K562 (cell line): ENCODE data around the gene WDR18. TPM values are rescaled to one million over a fixed set of nuclear protein-coding genes. Genes with fewer than 3 reads are reported as not detected.
A peak's percentile ranks its signal among the peaks of the same experiment; 100 is the strongest.

Experiments
- ATAC-seq: fragments of 200-7000 bp; cut with Tn5 transposase; 3 replicates; pipeline ENCODE4 v1.9.1; 2020; ENCODE audit warnings: moderate library complexity
- BruUV-seq: library from RNA; stranded (reverse); fragments of 400-500 nt; replicated peaks from 2 replicates; lab custom pipeline; 2021; lab: Mats Ljungman, UMichigan
- CTCF ChIA-PET: fragments of 300-600 bp; formaldehyde crosslinking; extraction: SDS; loops from one replicate; lab custom pipeline; 2021; ENCODE audit warnings: low intra/inter-chr PET ratio; lab: Yijun Ruan, JAX
- POLR2A ChIA-PET: fragments of 300-600, 350-650 bp; sonication (Branson Sonifier 250); formaldehyde crosslinking; extraction: SDS; loops from one replicate; lab custom pipeline; 2021; ENCODE audit warnings: antibody characterized with exemption, inconsistent platforms; lab: Yijun Ruan, JAX
- DNase-seq, 4 experiments: peaks; one replicate each; pipeline versions ENCODE4 v3.0.0 to v3.0.0-alpha.2; 2011 to 2018; ENCODE audit warnings: low spot score in 3 of 4, mixed read lengths in 3 of 4; ENCODE audit errors: extremely low read depth in 1 of 4
- FAIRE-seq: peaks from 2 replicates; lab custom pipeline; 2011; peaks lifted over from hg19 to GRCh38; lab: Jason Lieb, UNC
- H2AFZ ChIP-seq: 2 replicates; pipeline ENCODE4 v1.6.0; 2011; ENCODE audit warnings: low read depth, low read length, control low read depth, inconsistent platforms
- H3K27ac ChIP-seq: fragments of 200-600 bp; 3 replicates; pipeline ENCODE4 v1.8.0; 2011; ENCODE audit warnings: low read depth, mild to moderate bottlenecking, control low read depth, inconsistent platforms, low read length, moderate library complexity, mixed read lengths; ENCODE audit errors: extremely low read depth
- H3K27me3 ChIP-seq, 2 experiments: fragments of 300-600 bp in 1 of 2; 2 replicates in 1 of 2; 3 replicates in 1 of 2; pipeline versions ENCODE4 v1.6.0 to v1.8.0; 2011; ENCODE audit warnings: inconsistent platforms in 2 of 2, low read length in 2 of 2, mild to moderate bottlenecking in 1 of 2, mixed read lengths in 1 of 2, moderate library complexity in 1 of 2; ENCODE audit not compliant: control insufficient read depth in 2 of 2, insufficient read depth in 2 of 2
- H3K36me3 ChIP-seq: fragments of 300-600 bp; 3 replicates; pipeline ENCODE4 v1.8.0; 2011; ENCODE audit warnings: mild to moderate bottlenecking, low read length, inconsistent platforms; ENCODE audit not compliant: control insufficient read depth, insufficient read depth
- H3K4me1 ChIP-seq, 2 experiments: fragments of 200-600 bp in 1 of 2; replicated peaks in 1 of 2; 2 replicates in 1 of 2; 3 replicates in 1 of 2; pipeline versions ENCODE4 v1.5.1 to v1.8.0; 2011; ENCODE audit warnings: inconsistent platforms in 2 of 2, low read length in 2 of 2, mild to moderate bottlenecking in 1 of 2, mixed read lengths in 1 of 2, moderate library complexity in 1 of 2; ENCODE audit not compliant: control insufficient read depth in 2 of 2, insufficient read depth in 2 of 2
- H3K4me2 ChIP-seq: 2 replicates; pipeline ENCODE4 v1.6.1; 2011; ENCODE audit warnings: low read length, control low read depth, inconsistent platforms, mixed read lengths; ENCODE audit not compliant: insufficient read depth
- H3K4me3 ChIP-seq: fragments of 200-600 bp; sonication (generic), shearing (Covaris generic); 2 replicates; pipeline ENCODE4 v1.5.1; 2016; ENCODE audit warnings: control low read depth, inconsistent platforms
- H3K79me2 ChIP-seq: fragments of 200-600 bp; 3 replicates; pipeline ENCODE4 v1.8.0; 2011; ENCODE audit warnings: low read length, inconsistent platforms; ENCODE audit not compliant: control insufficient read depth, insufficient read depth
- H3K9ac ChIP-seq, 2 experiments: 2 replicates each; pipeline versions ENCODE4 v1.6.0 to v1.6.1; 2011; ENCODE audit warnings: low read depth in 2 of 2, low read length in 2 of 2, control low read depth in 1 of 2, inconsistent platforms in 1 of 2, mild to moderate bottlenecking in 1 of 2, mixed read lengths in 1 of 2; ENCODE audit not compliant: insufficient read depth in 1 of 2
- H3K9me1 ChIP-seq: one replicate; pipeline ENCODE4 v1.6.0; 2011; ENCODE audit warnings: inconsistent platforms, mild to moderate bottlenecking, low read length, moderate library complexity; ENCODE audit not compliant: control insufficient read depth, insufficient read depth
- H3K9me3 ChIP-seq: replicated peaks from 2 replicates; pipeline ENCODE4 v1.5.1; 2011; ENCODE audit warnings: low read depth, low read length, inconsistent platforms; ENCODE audit not compliant: control insufficient read depth, insufficient read depth
- H4K20me1 ChIP-seq: replicated peaks from 2 replicates; pipeline ENCODE4 v1.6.1; 2011; ENCODE audit warnings: low read length, inconsistent platforms, mixed read lengths; ENCODE audit not compliant: control insufficient read depth, insufficient read depth
- CC2D1A ChIP-seq: fragments of 450-650 bp; IDR thresholded peaks from 2 replicates; pipeline ENCODE4 v1.6.1; 2017; ENCODE audit warnings: mild to moderate bottlenecking
- CXXC5 ChIP-seq: fragments of 250-450 bp; sonication (Bioruptor Pico); IDR thresholded peaks from 2 replicates; pipeline ENCODE4 v1.8.0; 2022; ENCODE audit warnings: inconsistent platforms, mild to moderate bottlenecking, moderate library complexity
- ESRRA ChIP-seq: fragments of 450-650 bp; IDR thresholded peaks from 2 replicates; pipeline ENCODE4 v1.6.1; 2014; ENCODE audit warnings: low read depth, mild to moderate bottlenecking, moderate library complexity, borderline replicate concordance
- MTF1 ChIP-seq: fragments of 250-450 bp; sonication (Bioruptor Pico); IDR thresholded peaks from 2 replicates; pipeline ENCODE4 v1.9.0; 2021; ENCODE audit warnings: moderate library complexity, mild to moderate bottlenecking, inconsistent platforms, borderline replicate concordance
- REST ChIP-seq, 2 experiments: fragments of 450-650 bp; formaldehyde crosslinking in 1 of 2; IDR thresholded peaks; 2 replicates each; pipeline versions ENCODE4 v1.4.0 to v1.6.1; 2014 to 2020; ENCODE audit warnings: mild to moderate bottlenecking in 2 of 2, borderline replicate concordance in 1 of 2, low read depth in 1 of 2
- SMC3 ChIP-seq: conservative IDR thresholded peaks from 2 replicates; pipeline ENCODE4 v1.6.1; 2011; ENCODE audit warnings: low read depth, low read length, improper control_type of control experiment; ENCODE audit not compliant: insufficient read depth
- WGBS: fragments of 100-300 bp; shearing (Covaris generic); methylation state at CpG from one replicate; pipeline ENCODE4 v1.1.6; 2016; ENCODE audit warnings: low coverage, mixed read lengths; ENCODE audit not compliant: insufficient coverage; ENCODE audit errors: missing lambda C conversion rate; 5-methylcytosine and 5-hydroxymethylcytosine counted together
- in situ Hi-C: fragments of 300-500 bp; cut with MboI; formaldehyde crosslinking; loops from 4 replicates; pipeline ENCODE4 v1.15.0; 2018; ENCODE audit warnings: inconsistent platforms, mixed read lengths
- intact Hi-C: fragments of 100-400 bp; cut with micrococcal nuclease; formaldehyde crosslinking; loops from 2 replicates; pipeline ENCODE4 v1.14.2; 2022
- polyA plus RNA-seq, 8 experiments: library from polyadenylated mRNA; depleted of rRNA in 4 of 8; stranded (reverse) in 5 of 8; unstranded in 3 of 8; fragments of >200 nt; fragmentation: Nextera tagmentation in 2 of 8; fragmentation: Illumina TruSeq in 1 of 8; extraction: Ambion mirVana in 2 of 8; extraction: Trizol in 1 of 8; gene quantifications; 2 replicates each; pipeline versions ENCODE4 v1.2.1 to v1.2.3, GENCODE V29; 2011 to 2014; ENCODE audit warnings: inconsistent platforms in 1 of 8, missing spikeins in 1 of 8
- total RNA-seq, 7 experiments: library from RNA; depleted of rRNA in 6 of 7; stranded (reverse); fragments of >200 nt in 6 of 7; fragmentation: Illumina TruSeq in 2 of 7; extraction: Trizol in 2 of 7; gene quantifications; 2 replicates each; pipeline versions ENCODE4 v1.2.1 to v1.2.3, GENCODE V29; 2011 to 2021; ENCODE audit warnings: low replicate concordance in 1 of 7
- TF ChIP-seq, protein P1 (sequence below): fragments of 450-650 bp; IDR thresholded peaks from 2 replicates; pipeline ENCODE4 v1.6.1; 2016; ENCODE audit warnings: antibody characterized with exemption
- TF ChIP-seq, protein P2 (sequence below): sonication (generic); formaldehyde crosslinking; IDR thresholded peaks from 2 replicates; pipeline ENCODE4 v1.8.1; 2023; ENCODE audit warnings: mild to moderate bottlenecking, missing genetic modification reagents

WDR18 gene
- total and polyA plus RNA-seq, 9 of the 15 experiments (the other 6 are each of a cell fraction or from before 2014, with no cell fraction given) = 0.65 to 181 (median 30.1) TPM

- no peaks in the 10 kb centered on the region for H3K9me3 ChIP-seq
- H3K4me2 ChIP-seq = peak overlapping the region; percentile 1; the same call in 1 of the 2 replicates
- in situ Hi-C loops = no loop called here
- H3K27me3 ChIP-seq = no peaks in the 10 kb centered on the region
- WGBS = 5% methylated on average over 17 of the region's 20 CpGs
- intact Hi-C loops = loop anchor here (1.0 kb wide), 1 partner anchor 80 kb away; no protein-coding TSS in a partner anchor
- H2AFZ ChIP-seq = no peak overlapping the region; the same call in 1 of the 2 replicates
- H3K36me3 ChIP-seq = no peaks in the 10 kb centered on the region
- peak overlapping the region in 1 of 2 experiments; percentile 85; a peak in 2 of 4 replicates for H3K9ac ChIP-seq
- no peaks in the 10 kb centered on the region for H4K20me1 ChIP-seq
- CTCF ChIA-PET = interaction anchor here (0.5 to 0.7 kb wide), 2 partner anchors 100 to 204 kb away, joined by 3 to 4 read pairs; partner anchors contain the start of gene PTBP1
- POLR2A ChIA-PET = interaction anchor here (0.5 to 1.0 kb wide), 3 partner anchors 93 to 202 kb away, joined by 3 to 4 read pairs (median 3); no protein-coding TSS in a partner anchor
- no peak overlapping the region for H3K27ac ChIP-seq
- H3K9me1 ChIP-seq = no peaks in the 10 kb centered on the region
- H3K4me3 ChIP-seq = no peak overlapping the region
- no TSS peak for BruUV-seq
- H3K79me2 ChIP-seq = no peaks in the 10 kb centered on the region
- peak; percentile 76 to 79 (median 78) for DNase-seq
- H3K4me1 ChIP-seq = peaks cover 4 to 60% of the 10 kb centered on the region in 2 experiments
- peak; percentile 90 for ATAC-seq
- peak; percentile 37 for FAIRE-seq
- TF ChIP-seq, protein P1, sequence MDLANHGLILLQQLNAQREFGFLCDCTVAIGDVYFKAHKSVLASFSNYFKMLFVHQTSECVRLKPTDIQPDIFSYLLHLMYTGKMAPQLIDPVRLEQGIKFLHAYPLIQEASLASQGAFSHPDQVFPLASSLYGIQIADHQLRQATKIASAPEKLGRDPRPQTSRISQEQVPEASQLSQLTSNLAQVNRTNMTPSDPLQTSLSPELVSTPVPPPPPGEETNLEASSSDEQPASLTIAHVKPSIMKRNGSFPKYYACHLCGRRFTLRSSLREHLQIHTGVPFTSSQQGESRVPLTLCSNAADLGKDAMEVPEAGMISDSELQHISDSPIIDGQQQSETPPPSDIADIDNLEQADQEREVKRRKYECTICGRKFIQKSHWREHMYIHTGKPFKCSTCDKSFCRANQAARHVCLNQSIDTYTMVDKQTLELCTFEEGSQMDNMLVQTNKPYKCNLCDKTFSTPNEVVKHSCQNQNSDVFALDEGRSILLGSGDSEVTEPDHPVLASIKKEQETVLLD = peak; percentile 59; the same call in 1 of the 2 replicates
- TF ChIP-seq CXXC5 (CRISPR knock-in tag) = peak; percentile 32
- peak; percentile 75; the same call in 1 of the 2 replicates for TF ChIP-seq REST (IDR thresholded peaks at IDR 0.05; ENCODE audit: borderline replicate concordance)
- TF ChIP-seq REST (CRISPR knock-in tag; IDR thresholded peaks at IDR 0.05; ENCODE audit: low read depth) = no peak
- TF ChIP-seq, protein P2, sequence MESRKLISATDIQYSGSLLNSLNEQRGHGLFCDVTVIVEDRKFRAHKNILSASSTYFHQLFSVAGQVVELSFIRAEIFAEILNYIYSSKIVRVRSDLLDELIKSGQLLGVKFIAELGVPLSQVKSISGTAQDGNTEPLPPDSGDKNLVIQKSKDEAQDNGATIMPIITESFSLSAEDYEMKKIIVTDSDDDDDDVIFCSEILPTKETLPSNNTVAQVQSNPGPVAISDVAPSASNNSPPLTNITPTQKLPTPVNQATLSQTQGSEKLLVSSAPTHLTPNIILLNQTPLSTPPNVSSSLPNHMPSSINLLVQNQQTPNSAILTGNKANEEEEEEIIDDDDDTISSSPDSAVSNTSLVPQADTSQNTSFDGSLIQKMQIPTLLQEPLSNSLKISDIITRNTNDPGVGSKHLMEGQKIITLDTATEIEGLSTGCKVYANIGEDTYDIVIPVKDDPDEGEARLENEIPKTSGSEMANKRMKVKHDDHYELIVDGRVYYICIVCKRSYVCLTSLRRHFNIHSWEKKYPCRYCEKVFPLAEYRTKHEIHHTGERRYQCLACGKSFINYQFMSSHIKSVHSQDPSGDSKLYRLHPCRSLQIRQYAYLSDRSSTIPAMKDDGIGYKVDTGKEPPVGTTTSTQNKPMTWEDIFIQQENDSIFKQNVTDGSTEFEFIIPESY (CRISPR knock-in tag) = peak; percentile 69
- TF ChIP-seq CC2D1A = peak; percentile 58; the same call in 1 of the 2 replicates
- TF ChIP-seq MTF1 (CRISPR knock-in tag) = 0 out of 2 replicates have a peak, but pooled peaks have one; percentile 35
- peak; percentile 87 for TF ChIP-seq SMC3
- 0 out of 2 replicates have a peak, but pooled peaks have one; percentile 24 for TF ChIP-seq ESRRA
Observed at GRCh38 chr19:1001538-1002166, 17.5 kb downstream of the WDR18 start.
